K562 (cell line): Measurements from ENCODE around the gene GFI1B. TPM values are rescaled to one million over a fixed set of nuclear protein-coding genes. Genes with fewer than 3 reads are reported as not detected.
A peak's percentile ranks its signal among the peaks of the same experiment; 100 is the strongest.

Experiments used
- ATAC-seq: fragments of 200-7000 bp; cut with Tn5 transposase; 3 replicates; pipeline ENCODE4 v1.9.1; 2020; ENCODE audit warnings: moderate library complexity
- BruUV-seq: library from RNA; stranded (reverse); fragments of 400-500 nt; replicated peaks from 2 replicates; lab custom pipeline; 2021; lab: Mats Ljungman, UMichigan
- CTCF ChIA-PET: fragments of 300-600 bp; formaldehyde crosslinking; extraction: SDS; loops from one replicate; lab custom pipeline; 2021; ENCODE audit warnings: low intra/inter-chr PET ratio; lab: Yijun Ruan, JAX
- POLR2A ChIA-PET: fragments of 300-600, 350-650 bp; sonication (Branson Sonifier 250); formaldehyde crosslinking; extraction: SDS; loops from one replicate; lab custom pipeline; 2021; ENCODE audit warnings: antibody characterized with exemption, inconsistent platforms; lab: Yijun Ruan, JAX
- DNase-seq, 4 experiments: peaks; one replicate each; pipeline versions ENCODE4 v3.0.0 to v3.0.0-alpha.2; 2011 to 2018; ENCODE audit warnings: low spot score in 3 of 4, mixed read lengths in 3 of 4; ENCODE audit errors: extremely low read depth in 1 of 4
- FAIRE-seq: peaks from 2 replicates; lab custom pipeline; 2011; peaks lifted over from hg19 to GRCh38; lab: Jason Lieb, UNC
- H2AFZ ChIP-seq: 2 replicates; pipeline ENCODE4 v1.6.0; 2011; ENCODE audit warnings: low read depth, low read length, control low read depth, inconsistent platforms
- H3K27ac ChIP-seq: fragments of 200-600 bp; 3 replicates; pipeline ENCODE4 v1.8.0; 2011; ENCODE audit warnings: low read depth, mild to moderate bottlenecking, control low read depth, inconsistent platforms, low read length, moderate library complexity, mixed read lengths; ENCODE audit errors: extremely low read depth
- H3K27me3 ChIP-seq, 2 experiments: fragments of 300-600 bp in 1 of 2; 2 replicates in 1 of 2; 3 replicates in 1 of 2; pipeline versions ENCODE4 v1.6.0 to v1.8.0; 2011; ENCODE audit warnings: inconsistent platforms in 2 of 2, low read length in 2 of 2, mild to moderate bottlenecking in 1 of 2, mixed read lengths in 1 of 2, moderate library complexity in 1 of 2; ENCODE audit not compliant: control insufficient read depth in 2 of 2, insufficient read depth in 2 of 2
- H3K36me3 ChIP-seq: fragments of 300-600 bp; 3 replicates; pipeline ENCODE4 v1.8.0; 2011; ENCODE audit warnings: mild to moderate bottlenecking, low read length, inconsistent platforms; ENCODE audit not compliant: control insufficient read depth, insufficient read depth
- H3K4me1 ChIP-seq, 2 experiments: fragments of 200-600 bp in 1 of 2; replicated peaks in 1 of 2; 2 replicates in 1 of 2; 3 replicates in 1 of 2; pipeline versions ENCODE4 v1.5.1 to v1.8.0; 2011; ENCODE audit warnings: inconsistent platforms in 2 of 2, low read length in 2 of 2, mild to moderate bottlenecking in 1 of 2, mixed read lengths in 1 of 2, moderate library complexity in 1 of 2; ENCODE audit not compliant: control insufficient read depth in 2 of 2, insufficient read depth in 2 of 2
- H3K4me2 ChIP-seq: 2 replicates; pipeline ENCODE4 v1.6.1; 2011; ENCODE audit warnings: low read length, control low read depth, inconsistent platforms, mixed read lengths; ENCODE audit not compliant: insufficient read depth
- H3K4me3 ChIP-seq: fragments of 200-600 bp; sonication (generic), shearing (Covaris generic); 2 replicates; pipeline ENCODE4 v1.5.1; 2016; ENCODE audit warnings: control low read depth, inconsistent platforms
- H3K79me2 ChIP-seq: fragments of 200-600 bp; 3 replicates; pipeline ENCODE4 v1.8.0; 2011; ENCODE audit warnings: low read length, inconsistent platforms; ENCODE audit not compliant: control insufficient read depth, insufficient read depth
- H3K9ac ChIP-seq, 2 experiments: 2 replicates each; pipeline versions ENCODE4 v1.6.0 to v1.6.1; 2011; ENCODE audit warnings: low read depth in 2 of 2, low read length in 2 of 2, control low read depth in 1 of 2, inconsistent platforms in 1 of 2, mild to moderate bottlenecking in 1 of 2, mixed read lengths in 1 of 2; ENCODE audit not compliant: insufficient read depth in 1 of 2
- H3K9me1 ChIP-seq: one replicate; pipeline ENCODE4 v1.6.0; 2011; ENCODE audit warnings: inconsistent platforms, mild to moderate bottlenecking, low read length, moderate library complexity; ENCODE audit not compliant: control insufficient read depth, insufficient read depth
- H3K9me3 ChIP-seq: replicated peaks from 2 replicates; pipeline ENCODE4 v1.5.1; 2011; ENCODE audit warnings: low read depth, low read length, inconsistent platforms; ENCODE audit not compliant: control insufficient read depth, insufficient read depth
- H4K20me1 ChIP-seq: replicated peaks from 2 replicates; pipeline ENCODE4 v1.6.1; 2011; ENCODE audit warnings: low read length, inconsistent platforms, mixed read lengths; ENCODE audit not compliant: control insufficient read depth, insufficient read depth
- CAMTA2 ChIP-seq: fragments of 250-450 bp; sonication (Bioruptor Pico); conservative IDR thresholded peaks from 2 replicates; pipeline ENCODE4 v1.5.1; 2022
- CBFA2T2 ChIP-seq: fragments of 450-650 bp; conservative IDR thresholded peaks from 2 replicates; pipeline ENCODE4 v1.6.1; 2017; ENCODE audit warnings: mild to moderate bottlenecking
- POLR2G ChIP-seq: fragments of 200-400 bp; formaldehyde crosslinking; IDR thresholded peaks from 2 replicates; pipeline ENCODE4 v1.6.1; 2017; ENCODE audit warnings: low read depth, mild to moderate bottlenecking, antibody characterized with exemption, low read length, moderate library complexity
- RBM17 ChIP-seq: fragments of 200-400 bp; formaldehyde crosslinking; IDR thresholded peaks from 2 replicates; pipeline ENCODE4 v1.6.1; 2017; ENCODE audit warnings: low read depth, mild to moderate bottlenecking, low read length, borderline replicate concordance
- SAFB ChIP-seq: fragments of 200-400 bp; formaldehyde crosslinking; IDR thresholded peaks from 2 replicates; pipeline ENCODE4 v1.6.1; 2017; ENCODE audit warnings: low read depth, low read length, borderline replicate concordance
- SMAD1 ChIP-seq: fragments of 150-350 bp; IDR thresholded peaks from 2 replicates; pipeline ENCODE4 v1.6.1; 2014; ENCODE audit warnings: low read length, low read depth; ENCODE audit not compliant: partially characterized antibody
- ZNF217 ChIP-seq: sonication (generic); formaldehyde crosslinking; IDR thresholded peaks from 2 replicates; pipeline ENCODE4 v1.8.0; 2022; ENCODE audit warnings: mild to moderate bottlenecking, missing genetic modification reagents
- ZNF23 ChIP-seq: fragments of 250-450 bp; sonication (Bioruptor Pico); IDR thresholded peaks from 2 replicates; pipeline ENCODE4 v1.4.0; 2020; ENCODE audit warnings: mild to moderate bottlenecking
- ZNF518B ChIP-seq: fragments of 250-450 bp; sonication (Bioruptor Pico); IDR thresholded peaks from 2 replicates; pipeline ENCODE4 v1.5.0; 2021; ENCODE audit warnings: mild to moderate bottlenecking, moderate library complexity
- ZNF561 ChIP-seq: fragments of 450-650 bp; formaldehyde crosslinking; conservative IDR thresholded peaks from 2 replicates; pipeline ENCODE4 v1.4.0; 2020; ENCODE audit warnings: mild to moderate bottlenecking, moderate library complexity
- ZSCAN29 ChIP-seq: fragments of 450-650 bp; IDR thresholded peaks from 2 replicates; pipeline ENCODE4 v1.6.1; 2017
- WGBS: fragments of 100-300 bp; shearing (Covaris generic); methylation state at CpG from one replicate; pipeline ENCODE4 v1.1.6; 2016; ENCODE audit warnings: low coverage, mixed read lengths; ENCODE audit not compliant: insufficient coverage; ENCODE audit errors: missing lambda C conversion rate; 5-methylcytosine and 5-hydroxymethylcytosine counted together
- in situ Hi-C: fragments of 300-500 bp; cut with MboI; formaldehyde crosslinking; loops from 4 replicates; pipeline ENCODE4 v1.15.0; 2018; ENCODE audit warnings: inconsistent platforms, mixed read lengths
- intact Hi-C: fragments of 100-400 bp; cut with micrococcal nuclease; formaldehyde crosslinking; loops from 2 replicates; pipeline ENCODE4 v1.14.2; 2022
- polyA plus RNA-seq, 8 experiments: library from polyadenylated mRNA; depleted of rRNA in 4 of 8; stranded (reverse) in 5 of 8; unstranded in 3 of 8; fragments of >200 nt; fragmentation: Nextera tagmentation in 2 of 8; fragmentation: Illumina TruSeq in 1 of 8; extraction: Ambion mirVana in 2 of 8; extraction: Trizol in 1 of 8; gene quantifications; 2 replicates each; pipeline versions ENCODE4 v1.2.1 to v1.2.3, GENCODE V29; 2011 to 2014; ENCODE audit warnings: inconsistent platforms in 1 of 8, missing spikeins in 1 of 8
- total RNA-seq, 7 experiments: library from RNA; depleted of rRNA in 6 of 7; stranded (reverse); fragments of >200 nt in 6 of 7; fragmentation: Illumina TruSeq in 2 of 7; extraction: Trizol in 2 of 7; gene quantifications; 2 replicates each; pipeline versions ENCODE4 v1.2.1 to v1.2.3, GENCODE V29; 2011 to 2021; ENCODE audit warnings: low replicate concordance in 1 of 7
- TF ChIP-seq, protein P1 (sequence below), 2 experiments: fragments of 450-650 bp; IDR thresholded peaks; 2 replicates each; pipeline ENCODE4 v1.6.1; 2018; ENCODE audit warnings: mild to moderate bottlenecking in 2 of 2, low read depth in 1 of 2; ENCODE audit not compliant: partially characterized antibody in 2 of 2

Gene GFI1B
- total and polyA plus RNA-seq, 9 of the 15 experiments (the other 6 are each of a cell fraction or from before 2014, with no cell fraction given): 8.0 to 75.7 (median 34.5) TPM

GRCh38 chr9:132993511-132993939 lies 15.0 kb downstream of the GFI1B start (continued):
- TF ChIP-seq, protein P1, sequence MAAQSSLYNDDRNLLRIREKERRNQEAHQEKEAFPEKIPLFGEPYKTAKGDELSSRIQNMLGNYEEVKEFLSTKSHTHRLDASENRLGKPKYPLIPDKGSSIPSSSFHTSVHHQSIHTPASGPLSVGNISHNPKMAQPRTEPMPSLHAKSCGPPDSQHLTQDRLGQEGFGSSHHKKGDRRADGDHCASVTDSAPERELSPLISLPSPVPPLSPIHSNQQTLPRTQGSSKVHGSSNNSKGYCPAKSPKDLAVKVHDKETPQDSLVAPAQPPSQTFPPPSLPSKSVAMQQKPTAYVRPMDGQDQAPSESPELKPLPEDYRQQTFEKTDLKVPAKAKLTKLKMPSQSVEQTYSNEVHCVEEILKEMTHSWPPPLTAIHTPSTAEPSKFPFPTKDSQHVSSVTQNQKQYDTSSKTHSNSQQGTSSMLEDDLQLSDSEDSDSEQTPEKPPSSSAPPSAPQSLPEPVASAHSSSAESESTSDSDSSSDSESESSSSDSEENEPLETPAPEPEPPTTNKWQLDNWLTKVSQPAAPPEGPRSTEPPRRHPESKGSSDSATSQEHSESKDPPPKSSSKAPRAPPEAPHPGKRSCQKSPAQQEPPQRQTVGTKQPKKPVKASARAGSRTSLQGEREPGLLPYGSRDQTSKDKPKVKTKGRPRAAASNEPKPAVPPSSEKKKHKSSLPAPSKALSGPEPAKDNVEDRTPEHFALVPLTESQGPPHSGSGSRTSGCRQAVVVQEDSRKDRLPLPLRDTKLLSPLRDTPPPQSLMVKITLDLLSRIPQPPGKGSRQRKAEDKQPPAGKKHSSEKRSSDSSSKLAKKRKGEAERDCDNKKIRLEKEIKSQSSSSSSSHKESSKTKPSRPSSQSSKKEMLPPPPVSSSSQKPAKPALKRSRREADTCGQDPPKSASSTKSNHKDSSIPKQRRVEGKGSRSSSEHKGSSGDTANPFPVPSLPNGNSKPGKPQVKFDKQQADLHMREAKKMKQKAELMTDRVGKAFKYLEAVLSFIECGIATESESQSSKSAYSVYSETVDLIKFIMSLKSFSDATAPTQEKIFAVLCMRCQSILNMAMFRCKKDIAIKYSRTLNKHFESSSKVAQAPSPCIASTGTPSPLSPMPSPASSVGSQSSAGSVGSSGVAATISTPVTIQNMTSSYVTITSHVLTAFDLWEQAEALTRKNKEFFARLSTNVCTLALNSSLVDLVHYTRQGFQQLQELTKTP (IDR thresholded peaks at IDR 0.05; ENCODE audit: low read depth in 1 of 2, partially characterized antibody in 2 of 2): no peak
- TF ChIP-seq ZSCAN29 (no peak), POLR2G (peak; percentile 41; the same call in 1 of the 2 replicates)

DNA sequence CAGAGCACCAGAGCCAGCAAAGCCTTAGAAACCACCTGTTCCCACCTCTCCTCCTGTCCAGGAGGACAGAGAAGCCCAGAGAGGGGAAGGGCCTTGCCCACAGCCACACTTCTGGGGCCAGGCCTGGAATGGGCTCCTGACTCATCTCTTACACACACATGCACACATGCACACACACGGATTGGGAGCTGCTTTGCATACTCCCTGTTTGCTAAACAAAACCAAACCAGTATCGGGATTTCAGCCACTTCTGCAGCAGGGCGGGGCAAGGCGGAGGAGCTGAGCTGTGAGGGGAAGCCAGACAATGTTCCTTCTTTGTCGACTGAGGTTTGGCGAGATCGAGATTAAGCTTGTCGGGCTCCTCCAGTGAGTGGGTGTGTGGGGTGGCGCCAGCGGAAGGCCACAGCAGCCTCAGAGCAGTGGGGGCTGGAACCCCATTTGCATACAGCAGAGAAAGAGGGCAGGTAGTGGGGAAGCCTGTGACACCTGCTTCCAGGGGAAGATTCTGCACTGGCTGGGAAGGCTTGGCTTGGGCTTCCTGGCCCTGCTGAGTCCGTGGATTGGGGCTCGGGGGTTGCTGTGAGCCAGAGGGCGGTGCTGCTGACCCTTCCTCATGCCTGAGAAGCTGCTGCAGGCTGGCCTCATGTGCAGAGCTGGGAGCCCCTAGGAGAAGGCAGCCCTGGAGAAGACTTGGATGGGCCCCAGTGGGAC lies 16.1 kb downstream of the GFI1B start:
- intact Hi-C loops (no loop called here), in situ Hi-C loops (no loop called here)
- ChIA-PET POLR2A (interaction anchor here (0.6 to 2.4 kb wide), 8 partner anchors 10 to 561 kb away, joined by 3 to 12 read pairs (median 4); partner anchors contain the start of genes GFI1B and GTF3C5), CTCF (interaction anchor here (0.6 kb wide), 1 partner anchor 13 kb away, joined by 3 read pairs; no protein-coding TSS in a partner anchor)
- Histone ChIP-seq H2AFZ (no peak overlapping the region), H3K79me2 (peaks cover 3% of the 10 kb centered on the region; the same call in 1 of the 3 replicates), H3K36me3 (peaks cover 49% of the 10 kb centered on the region), H3K27me3 (no peaks in the 10 kb centered on the region), H3K9me1 (peaks cover 9% of the 10 kb centered on the region), H3K4me3 (no peak overlapping the region), H3K4me1 (peaks cover 54 to 68% of the 10 kb centered on the region in 2 experiments), H3K4me2 (peak overlapping the region; percentile 47; the same call in 1 of the 2 replicates), H3K9me3 (no peaks in the 10 kb centered on the region), H4K20me1 (no peaks in the 10 kb centered on the region), H3K9ac (peak overlapping the region in 1 of 2 experiments; percentile 82; a peak in 2 of 4 replicates), H3K27ac (peak overlapping the region; percentile 40; the same call in 1 of the 3 replicates)
- peak; percentile 72 to 95 (median 80) for DNase-seq
- peak; percentile 89 for ATAC-seq
- FAIRE-seq: peak; percentile 98
- 6% methylated on average over 13 of the region's 13 CpGs for WGBS
- no TSS peak for BruUV-seq
- TF ChIP-seq ZNF23 (no peak), RBM17 (no peak), SMAD1 (no peak), SAFB (no peak), CBFA2T2 (peak; percentile 82), ZNF561 (CRISPR knock-in tag) (no peak), ZNF217 (CRISPR knock-in tag) (no peak), CAMTA2 (CRISPR knock-in tag) (no peak), ZNF518B (CRISPR knock-in tag) (no peak)
